HG03060 (cell line): ENCODE data around the gene ANKS1B.

Experiments used
- ATAC-seq: cut with Tn5 transposase; IDR thresholded peaks from one replicate; pipeline ENCODE4 v1.9.1; 2021; ENCODE audit warnings: low read depth, moderate number of reproducible peaks; ENCODE audit not compliant: unreplicated experiment

The ANKS1B gene

DNA sequence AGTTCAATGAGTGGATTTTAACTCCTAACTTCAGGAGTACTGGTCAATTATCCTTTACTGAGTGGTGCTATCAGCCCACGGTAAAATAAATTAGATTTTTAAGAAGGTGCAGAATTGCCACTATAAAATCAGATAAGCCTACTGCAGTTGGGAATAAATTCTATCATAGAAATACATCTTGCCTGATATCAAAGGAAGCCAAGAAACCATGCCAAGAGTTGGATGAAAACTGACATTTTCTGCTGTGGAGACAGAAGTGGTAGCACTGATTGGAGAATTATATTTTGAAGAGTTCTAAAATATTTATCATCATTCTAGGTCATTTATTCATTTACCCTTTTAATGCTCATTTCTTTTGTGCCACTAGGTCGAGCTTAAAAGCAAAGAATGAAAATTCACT lies 874.5 kb downstream of the ANKS1B start:
- ATAC-seq = no peak

GRCh38 chr12:99108924-99109323 lies 875.8 kb downstream of the ANKS1B start:
- no peak for ATAC-seq

- no peak for ATAC-seq
These were observed 885.0 kb downstream of the ANKS1B start for GRCh38 chr12:99099786-99100185.

DNA sequence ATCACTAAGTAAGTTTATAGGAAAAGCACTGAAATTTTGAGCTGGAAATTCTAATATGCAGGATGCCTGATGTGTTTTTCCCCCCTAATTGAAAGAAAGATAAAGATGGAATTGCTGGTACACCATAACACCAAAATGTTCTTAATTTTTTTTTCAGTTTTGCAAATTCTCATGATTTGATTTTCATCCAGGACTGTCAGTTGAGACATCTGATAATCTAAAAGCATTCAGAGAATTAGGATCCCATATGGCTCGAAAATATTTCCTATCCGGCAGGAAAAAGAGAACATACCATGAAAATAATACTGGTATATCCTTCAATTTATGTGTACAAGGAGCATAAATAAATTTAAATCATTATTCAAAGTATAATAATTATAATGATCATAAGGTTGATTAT lies 887.6 kb downstream of the ANKS1B start:
- no peak for ATAC-seq

DNA sequence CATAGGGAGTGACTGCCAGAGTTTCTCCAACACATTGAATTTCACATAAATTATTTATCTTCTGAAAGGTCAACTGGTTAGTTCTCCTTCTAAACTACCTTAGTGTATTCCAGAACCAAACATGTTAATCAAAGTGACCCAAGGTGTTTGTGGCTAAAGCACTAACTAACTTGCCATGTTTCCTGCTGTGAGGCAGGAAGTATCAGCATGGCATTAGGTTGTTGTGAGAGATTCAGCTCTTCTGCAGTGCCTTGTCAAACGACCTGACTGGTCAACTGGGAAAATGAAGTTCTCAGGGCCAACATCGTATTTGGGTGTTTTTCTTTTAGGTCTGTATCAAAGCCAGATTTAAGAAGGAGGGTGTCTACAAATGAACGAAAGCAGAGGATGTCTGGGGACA lies 891.6 kb downstream of the ANKS1B start:
- ATAC-seq = no peak

DNA sequence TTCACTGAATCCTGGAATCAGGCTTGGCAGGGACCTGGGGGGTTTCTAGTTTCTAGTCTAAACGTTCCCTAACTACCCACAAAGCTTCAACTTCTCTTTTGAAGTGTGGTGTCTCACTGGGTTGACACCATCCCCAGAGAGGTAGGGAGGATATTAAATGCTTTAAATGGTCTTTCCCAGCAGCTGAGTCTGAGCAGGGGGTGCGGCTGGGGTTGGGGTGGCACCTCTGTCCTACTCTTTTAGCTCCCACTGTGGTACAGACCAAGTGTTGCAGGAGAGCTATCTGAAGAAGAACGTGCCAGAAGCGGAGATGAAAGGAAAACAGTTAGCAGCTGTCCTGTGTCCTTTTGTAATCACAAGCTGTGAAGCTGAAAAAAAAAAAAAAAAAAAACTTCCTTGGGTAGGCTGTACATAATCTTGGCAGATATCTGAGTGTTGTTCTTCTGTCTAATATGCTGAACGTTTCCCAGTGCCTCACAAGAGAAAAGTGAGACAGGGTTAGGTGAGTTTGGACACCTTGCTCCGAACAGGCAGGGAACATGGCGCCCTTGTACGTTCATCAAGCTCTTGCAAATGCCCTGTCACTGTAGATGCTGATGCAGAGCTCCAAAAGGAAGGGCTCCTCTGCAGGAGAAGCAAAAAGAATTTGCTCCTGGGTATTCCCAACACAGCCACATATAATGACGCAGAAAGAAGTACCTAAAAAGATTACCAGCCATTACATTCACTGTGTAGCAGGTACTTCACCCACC lies 892.5 kb downstream of the ANKS1B start:
- no peak for ATAC-seq

DNA sequence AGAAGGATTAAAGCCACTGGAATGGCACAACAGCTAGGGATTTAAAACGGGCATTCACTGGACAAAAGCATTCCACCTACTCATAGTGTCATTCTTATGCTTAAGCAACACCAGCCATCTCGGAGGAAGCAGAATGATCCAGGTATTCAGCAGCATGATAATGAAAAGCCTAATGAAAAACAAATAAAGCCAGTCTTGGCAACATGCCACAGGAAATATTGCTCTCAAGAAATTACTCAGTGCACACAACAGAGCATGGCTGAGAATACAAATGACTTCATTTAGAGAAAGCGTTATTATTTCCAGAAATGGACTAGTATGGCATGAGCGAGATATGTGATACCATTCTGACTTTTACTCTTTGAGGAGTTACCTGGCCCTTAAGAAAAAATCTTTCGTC lies 897.5 kb downstream of the ANKS1B start:
- ATAC-seq = no peak

DNA sequence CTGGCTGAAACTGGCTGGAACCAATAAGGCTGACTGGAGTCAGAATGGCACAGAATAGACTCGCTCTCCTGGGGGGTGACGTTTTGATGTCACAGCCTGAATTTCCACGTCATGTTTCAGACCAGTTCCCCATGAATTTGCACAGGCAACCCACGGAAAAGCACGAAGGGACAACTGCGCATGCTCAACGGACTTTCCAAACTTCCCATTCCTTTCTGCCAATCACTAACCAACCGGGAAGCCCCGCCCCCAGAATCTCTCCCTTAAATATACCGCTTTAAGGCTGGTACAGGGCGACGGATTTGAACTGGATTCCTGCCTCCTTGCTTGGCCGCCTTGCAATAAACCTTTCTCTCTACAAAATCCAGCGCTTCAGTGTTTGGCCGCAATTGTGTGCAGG lies 904.9 kb downstream of the ANKS1B start:
- no peak for ATAC-seq

DNA sequence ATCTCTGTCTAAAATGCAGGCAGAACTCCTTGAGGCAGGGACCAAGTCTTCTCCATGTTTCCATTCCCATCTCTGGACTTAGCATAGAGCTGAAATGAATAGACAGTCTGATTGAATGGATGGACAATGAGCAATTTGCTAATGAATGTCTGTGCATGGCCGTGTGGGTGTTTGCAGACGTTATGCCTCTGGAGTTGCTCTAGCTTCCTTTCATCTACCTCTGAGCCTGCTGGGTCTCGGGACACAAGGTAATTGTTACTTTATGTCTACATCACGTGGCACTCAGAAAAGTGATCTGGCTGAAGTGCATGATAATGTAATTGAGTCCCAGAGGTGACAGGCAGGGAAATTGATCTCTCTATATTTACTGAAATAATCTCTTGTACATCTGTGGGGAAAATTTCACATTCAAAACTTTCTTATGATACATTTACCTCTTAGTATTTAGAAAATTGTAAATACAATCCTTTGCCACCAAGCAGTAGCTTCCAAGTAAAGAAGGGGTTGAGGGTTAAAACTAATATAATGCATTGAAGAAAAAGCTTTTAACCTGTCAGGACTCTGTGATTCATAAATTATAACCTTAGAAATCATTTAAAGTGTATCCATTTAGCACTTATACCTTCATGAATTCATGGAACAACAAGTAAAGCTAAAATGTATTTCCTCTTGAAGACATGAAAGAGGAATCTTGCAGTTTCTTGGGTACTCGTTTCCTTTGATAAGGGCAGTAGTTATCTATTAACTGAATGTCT lies 915.6 kb downstream of the ANKS1B start:
- ATAC-seq = no peak

DNA sequence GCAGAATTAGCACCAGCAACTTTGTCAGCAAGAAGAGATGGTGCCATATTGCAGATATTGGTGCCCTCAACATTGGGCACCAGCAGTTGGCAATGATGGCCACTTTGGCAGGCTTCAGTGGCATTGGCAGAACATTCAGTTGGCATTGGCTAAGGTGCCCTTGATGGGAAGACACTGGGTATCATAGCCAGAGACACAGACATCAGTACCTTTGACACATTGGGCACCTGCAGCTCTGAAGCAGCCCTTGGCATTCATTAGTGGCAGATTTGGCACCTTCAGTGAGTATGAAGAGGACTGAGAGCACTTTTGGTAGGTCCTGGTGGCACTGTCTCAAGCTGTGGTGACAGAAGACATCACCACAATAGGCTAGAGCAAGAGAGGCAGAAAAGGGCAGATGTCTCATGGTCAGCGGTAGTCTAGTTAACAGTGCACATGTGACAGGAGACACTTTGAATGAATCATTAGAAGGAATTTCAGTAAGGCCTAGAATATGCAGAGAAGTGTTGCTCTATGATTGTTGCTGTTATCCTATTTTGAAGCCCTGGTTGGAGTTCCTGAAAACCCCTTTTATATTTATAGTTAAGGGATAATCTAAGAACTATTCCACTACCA lies 917.5 kb downstream of the ANKS1B start:
- no peak for ATAC-seq

- no peak for ATAC-seq
These were observed 918.0 kb downstream of the ANKS1B start for GRCh38 chr12:99066726-99067125.

DNA sequence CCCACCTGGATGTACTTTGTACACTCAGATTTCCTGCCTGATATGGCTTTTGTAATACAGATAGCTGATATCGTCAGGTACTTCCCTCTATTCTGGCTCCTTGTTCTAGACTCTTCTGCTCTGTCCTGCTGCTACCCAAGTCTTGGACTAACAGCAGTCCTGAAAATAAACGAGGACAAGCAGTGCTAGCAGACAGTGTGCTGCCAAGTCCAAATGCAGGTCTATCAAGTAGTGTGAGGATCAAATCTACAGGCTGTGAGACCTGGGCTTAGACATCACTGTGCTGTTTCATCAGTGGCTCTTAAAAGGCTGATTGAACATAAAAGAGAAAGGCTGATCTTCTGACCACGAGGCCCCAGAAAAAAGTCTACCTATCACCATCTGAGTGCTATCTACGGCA lies 921.6 kb downstream of the ANKS1B start:
- no peak for ATAC-seq

- no peak for ATAC-seq
These were observed 924.8 kb downstream of the ANKS1B start for GRCh38 chr12:99059824-99060511.

GRCh38 chr12:99057670-99058069 lies 927.1 kb downstream of the ANKS1B start:
- no peak for ATAC-seq

DNA sequence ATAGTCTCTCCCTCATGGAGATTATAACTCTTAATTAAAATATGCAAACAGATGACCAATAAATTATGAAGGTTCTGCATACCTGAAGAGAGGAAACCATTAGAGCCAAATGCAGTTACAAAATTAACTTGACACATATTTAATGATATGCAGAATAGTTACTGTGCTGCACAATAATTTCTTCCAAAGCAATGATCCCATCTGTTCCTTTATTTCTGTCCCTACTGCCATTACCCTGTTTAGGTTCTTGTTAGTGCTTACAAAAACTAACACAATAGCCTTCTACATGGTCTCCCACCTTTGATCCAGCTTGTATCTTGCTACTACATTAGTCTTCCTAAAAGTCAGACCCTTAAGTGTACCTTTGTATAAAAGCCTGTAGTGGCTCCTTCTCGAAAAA lies 928.5 kb downstream of the ANKS1B start:
- ATAC-seq = no peak

DNA sequence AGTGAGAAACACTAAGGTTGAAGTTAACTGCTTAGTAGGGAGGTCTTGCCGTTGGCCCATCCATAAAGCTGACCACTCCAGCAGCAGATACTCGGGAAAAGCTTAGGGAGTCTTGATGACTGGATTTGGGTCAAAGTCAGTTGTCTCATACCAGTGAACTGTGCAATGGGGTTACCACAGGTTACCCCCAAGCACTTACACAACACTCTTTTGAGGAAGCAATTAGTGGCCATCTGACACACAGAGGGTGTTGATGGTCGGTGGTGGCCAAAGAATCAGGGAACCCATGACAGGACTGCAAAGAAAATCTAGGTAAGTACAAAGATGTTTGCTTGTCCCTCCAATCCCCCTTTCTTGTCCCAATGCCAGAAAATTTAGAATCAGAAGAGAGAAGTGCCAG lies 929.4 kb downstream of the ANKS1B start:
- ATAC-seq = no peak

- no peak for ATAC-seq
These were observed 930.1 kb downstream of the ANKS1B start for GRCh38 chr12:99054601-99055128.

DNA sequence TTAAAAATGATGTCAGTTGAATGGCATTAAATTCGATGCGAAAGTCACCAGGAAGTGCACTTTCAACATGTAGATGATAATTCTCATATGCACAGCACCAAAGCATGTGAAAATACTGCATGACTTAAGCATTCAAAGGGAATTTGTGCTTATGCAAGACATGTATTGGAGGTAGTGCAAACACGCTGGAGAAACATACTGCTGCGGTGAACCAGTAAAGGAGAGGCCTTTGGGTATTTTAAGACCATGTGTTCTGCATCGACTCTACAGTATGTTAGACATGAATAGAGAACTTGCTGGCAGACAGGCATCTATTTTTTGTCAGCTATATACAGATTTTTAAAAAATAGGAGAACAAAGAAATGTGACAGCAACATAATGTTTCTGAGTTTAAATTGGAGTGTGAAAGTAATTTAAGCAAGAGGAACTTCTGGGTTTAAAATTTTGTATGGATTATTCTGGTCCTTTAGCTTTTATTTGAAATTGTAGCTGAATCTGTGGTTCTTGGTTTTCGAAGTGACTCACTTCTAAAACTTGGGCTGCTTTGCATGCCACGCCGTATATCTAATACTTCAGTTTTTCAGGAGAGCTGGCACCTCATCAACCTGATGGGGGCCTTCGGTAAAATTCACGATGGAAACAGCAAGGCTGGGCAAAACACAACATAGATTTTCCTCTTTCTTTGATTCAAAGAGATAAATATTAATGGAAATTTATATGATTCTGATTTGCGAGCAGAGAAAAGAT lies 930.9 kb downstream of the ANKS1B start:
- ATAC-seq = no peak

DNA sequence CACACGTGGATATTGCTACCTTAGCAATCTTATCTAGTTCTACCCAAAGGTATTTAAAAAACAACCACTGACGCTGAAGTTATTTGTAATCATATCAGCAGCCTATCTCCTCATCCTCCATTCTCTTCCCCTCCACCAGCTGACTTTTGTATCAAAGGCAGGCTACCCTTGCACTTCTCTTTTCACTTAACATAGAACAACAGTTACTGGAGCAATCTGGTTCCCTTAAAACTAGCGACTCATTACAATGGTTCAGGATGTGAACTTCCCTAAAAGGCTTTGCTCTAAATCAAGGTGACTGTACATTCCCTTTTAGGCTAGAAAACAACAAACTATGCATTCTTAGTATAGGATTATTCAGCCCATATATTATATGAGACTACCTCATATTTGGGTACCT lies 935.0 kb downstream of the ANKS1B start:
- ATAC-seq = no peak

DNA sequence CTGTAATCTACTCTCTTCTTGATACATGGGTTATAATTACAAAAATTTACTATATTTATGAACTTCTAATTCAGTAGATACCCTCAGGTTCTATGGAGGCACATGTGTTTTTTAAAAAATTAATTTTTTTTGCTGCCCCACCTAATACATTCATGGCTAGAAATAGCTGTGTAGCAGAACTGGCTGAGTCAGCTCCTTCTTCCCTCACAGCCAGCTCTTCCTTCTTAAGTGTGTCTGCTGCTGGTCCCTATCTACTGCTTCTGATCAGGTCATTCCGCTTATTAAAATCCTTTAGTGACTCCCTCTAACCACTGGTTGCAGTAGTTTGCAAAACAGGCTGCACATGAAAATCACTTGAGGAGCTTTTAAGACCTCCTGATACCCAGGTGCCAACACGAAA lies 939.6 kb downstream of the ANKS1B start:
- no peak for ATAC-seq
